ENCODE measurements around the gene SLC15A3. TPM values are rescaled to one million over a fixed set of nuclear protein-coding genes. Genes with fewer than 3 reads are reported as not detected.

The SLC15A3 gene
- total RNA-seq, 1 experiment from 2014 or later, result 10.2 TPM

DNA sequence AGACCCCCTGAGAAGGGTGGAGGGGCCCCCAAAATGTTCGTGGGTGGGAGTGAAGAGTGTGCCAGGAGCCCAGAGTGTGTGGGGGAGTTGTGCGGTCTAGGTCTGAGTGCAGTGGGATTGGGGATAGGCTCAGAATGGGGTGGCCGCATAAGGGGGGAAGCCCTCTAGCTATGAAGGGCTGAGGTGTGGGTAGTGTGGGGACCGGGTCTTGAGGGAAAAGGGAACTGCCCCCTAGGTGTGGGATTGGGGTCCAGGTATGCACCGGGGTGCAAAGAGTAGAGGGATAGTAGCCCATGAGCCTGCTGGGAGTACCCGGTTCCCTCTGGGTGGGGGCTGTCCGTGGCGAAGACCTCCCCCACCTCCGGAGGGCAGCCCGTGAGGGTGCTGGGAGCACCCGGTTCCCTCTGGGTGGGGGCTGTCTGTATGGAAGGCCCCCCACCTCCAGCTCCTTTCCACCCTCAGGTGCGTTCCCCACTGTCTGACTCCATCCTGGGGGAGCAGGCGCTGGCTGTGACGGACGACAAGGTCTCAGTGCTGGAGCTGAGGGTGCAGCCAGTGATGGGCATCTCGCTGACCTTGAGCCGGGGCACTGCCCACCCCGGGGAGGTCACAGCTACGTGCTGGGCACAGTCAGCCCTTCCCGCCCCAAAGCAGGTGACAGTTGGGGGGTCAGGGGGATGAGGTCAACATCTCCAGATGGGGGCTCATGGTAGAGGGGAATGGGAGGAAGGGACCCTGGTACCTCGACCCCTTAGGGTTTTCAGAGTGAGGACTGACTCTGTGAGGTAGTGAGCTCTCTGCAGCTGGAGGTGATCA, 17.0 kb downstream of the SLC15A3 start:
- ChIA-PET CTCF (no interaction called here), POLR2A (no interaction called here)
- no peak for TF ChIP-seq GTF2I (CRISPR knock-in tag; conservative IDR thresholded peaks at IDR 0.05)
- TF ChIP-seq, protein P1, sequence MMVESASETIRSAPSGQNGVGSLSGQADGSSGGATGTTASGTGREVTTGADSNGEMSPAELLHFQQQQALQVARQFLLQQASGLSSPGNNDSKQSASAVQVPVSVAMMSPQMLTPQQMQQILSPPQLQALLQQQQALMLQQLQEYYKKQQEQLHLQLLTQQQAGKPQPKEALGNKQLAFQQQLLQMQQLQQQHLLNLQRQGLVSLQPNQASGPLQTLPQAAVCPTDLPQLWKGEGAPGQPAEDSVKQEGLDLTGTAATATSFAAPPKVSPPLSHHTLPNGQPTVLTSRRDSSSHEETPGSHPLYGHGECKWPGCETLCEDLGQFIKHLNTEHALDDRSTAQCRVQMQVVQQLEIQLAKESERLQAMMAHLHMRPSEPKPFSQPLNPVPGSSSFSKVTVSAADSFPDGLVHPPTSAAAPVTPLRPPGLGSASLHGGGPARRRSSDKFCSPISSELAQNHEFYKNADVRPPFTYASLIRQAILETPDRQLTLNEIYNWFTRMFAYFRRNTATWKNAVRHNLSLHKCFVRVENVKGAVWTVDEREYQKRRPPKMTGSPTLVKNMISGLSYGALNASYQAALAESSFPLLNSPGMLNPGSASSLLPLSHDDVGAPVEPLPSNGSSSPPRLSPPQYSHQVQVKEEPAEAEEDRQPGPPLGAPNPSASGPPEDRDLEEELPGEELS (CRISPR knock-in tag; IDR thresholded peaks at IDR 0.05), result no peak
- TF ChIP-seq, protein P2, sequence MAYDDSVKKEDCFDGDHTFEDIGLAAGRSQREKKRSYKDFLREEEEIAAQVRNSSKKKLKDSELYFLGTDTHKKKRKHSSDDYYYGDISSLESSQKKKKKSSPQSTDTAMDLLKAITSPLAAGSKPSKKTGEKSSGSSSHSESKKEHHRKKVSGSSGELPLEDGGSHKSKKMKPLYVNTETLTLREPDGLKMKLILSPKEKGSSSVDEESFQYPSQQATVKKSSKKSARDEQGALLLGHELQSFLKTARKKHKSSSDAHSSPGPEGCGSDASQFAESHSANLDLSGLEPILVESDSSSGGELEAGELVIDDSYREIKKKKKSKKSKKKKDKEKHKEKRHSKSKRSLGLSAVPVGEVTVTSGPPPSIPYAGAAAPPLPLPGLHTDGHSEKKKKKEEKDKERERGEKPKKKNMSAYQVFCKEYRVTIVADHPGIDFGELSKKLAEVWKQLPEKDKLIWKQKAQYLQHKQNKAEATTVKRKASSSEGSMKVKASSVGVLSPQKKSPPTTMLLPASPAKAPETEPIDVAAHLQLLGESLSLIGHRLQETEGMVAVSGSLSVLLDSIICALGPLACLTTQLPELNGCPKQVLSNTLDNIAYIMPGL (CRISPR knock-in tag; IDR thresholded peaks at IDR 0.05), result no peak
- no peak for TF ChIP-seq ZNF232 (CRISPR knock-in tag; IDR thresholded peaks at IDR 0.05)
- TF ChIP-seq ZNF671 (CRISPR knock-in tag; IDR thresholded peaks at IDR 0.05), result no peak
- TF ChIP-seq, protein P3, sequence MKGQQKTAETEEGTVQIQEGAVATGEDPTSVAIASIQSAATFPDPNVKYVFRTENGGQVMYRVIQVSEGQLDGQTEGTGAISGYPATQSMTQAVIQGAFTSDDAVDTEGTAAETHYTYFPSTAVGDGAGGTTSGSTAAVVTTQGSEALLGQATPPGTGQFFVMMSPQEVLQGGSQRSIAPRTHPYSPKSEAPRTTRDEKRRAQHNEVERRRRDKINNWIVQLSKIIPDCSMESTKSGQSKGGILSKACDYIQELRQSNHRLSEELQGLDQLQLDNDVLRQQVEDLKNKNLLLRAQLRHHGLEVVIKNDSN (CRISPR knock-in tag; IDR thresholded peaks at IDR 0.05), result no peak
- no peak for TF ChIP-seq GABPB1 (CRISPR knock-in tag; IDR thresholded peaks at IDR 0.05)
- TF ChIP-seq JUN (CRISPR knock-in tag; IDR thresholded peaks at IDR 0.05), result no peak
- no peak for TF ChIP-seq SOX15 (CRISPR knock-in tag; IDR thresholded peaks at IDR 0.05)
- TF ChIP-seq TCF7 (CRISPR knock-in tag; IDR thresholded peaks at IDR 0.05; ENCODE audit: low read depth), result no peak
- TF ChIP-seq, protein P4, sequence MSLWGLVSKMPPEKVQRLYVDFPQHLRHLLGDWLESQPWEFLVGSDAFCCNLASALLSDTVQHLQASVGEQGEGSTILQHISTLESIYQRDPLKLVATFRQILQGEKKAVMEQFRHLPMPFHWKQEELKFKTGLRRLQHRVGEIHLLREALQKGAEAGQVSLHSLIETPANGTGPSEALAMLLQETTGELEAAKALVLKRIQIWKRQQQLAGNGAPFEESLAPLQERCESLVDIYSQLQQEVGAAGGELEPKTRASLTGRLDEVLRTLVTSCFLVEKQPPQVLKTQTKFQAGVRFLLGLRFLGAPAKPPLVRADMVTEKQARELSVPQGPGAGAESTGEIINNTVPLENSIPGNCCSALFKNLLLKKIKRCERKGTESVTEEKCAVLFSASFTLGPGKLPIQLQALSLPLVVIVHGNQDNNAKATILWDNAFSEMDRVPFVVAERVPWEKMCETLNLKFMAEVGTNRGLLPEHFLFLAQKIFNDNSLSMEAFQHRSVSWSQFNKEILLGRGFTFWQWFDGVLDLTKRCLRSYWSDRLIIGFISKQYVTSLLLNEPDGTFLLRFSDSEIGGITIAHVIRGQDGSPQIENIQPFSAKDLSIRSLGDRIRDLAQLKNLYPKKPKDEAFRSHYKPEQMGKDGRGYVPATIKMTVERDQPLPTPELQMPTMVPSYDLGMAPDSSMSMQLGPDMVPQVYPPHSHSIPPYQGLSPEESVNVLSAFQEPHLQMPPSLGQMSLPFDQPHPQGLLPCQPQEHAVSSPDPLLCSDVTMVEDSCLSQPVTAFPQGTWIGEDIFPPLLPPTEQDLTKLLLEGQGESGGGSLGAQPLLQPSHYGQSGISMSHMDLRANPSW (CRISPR knock-in tag; conservative IDR thresholded peaks at IDR 0.05; ENCODE audit: low read depth), result no peak
- TF ChIP-seq, protein P5, sequence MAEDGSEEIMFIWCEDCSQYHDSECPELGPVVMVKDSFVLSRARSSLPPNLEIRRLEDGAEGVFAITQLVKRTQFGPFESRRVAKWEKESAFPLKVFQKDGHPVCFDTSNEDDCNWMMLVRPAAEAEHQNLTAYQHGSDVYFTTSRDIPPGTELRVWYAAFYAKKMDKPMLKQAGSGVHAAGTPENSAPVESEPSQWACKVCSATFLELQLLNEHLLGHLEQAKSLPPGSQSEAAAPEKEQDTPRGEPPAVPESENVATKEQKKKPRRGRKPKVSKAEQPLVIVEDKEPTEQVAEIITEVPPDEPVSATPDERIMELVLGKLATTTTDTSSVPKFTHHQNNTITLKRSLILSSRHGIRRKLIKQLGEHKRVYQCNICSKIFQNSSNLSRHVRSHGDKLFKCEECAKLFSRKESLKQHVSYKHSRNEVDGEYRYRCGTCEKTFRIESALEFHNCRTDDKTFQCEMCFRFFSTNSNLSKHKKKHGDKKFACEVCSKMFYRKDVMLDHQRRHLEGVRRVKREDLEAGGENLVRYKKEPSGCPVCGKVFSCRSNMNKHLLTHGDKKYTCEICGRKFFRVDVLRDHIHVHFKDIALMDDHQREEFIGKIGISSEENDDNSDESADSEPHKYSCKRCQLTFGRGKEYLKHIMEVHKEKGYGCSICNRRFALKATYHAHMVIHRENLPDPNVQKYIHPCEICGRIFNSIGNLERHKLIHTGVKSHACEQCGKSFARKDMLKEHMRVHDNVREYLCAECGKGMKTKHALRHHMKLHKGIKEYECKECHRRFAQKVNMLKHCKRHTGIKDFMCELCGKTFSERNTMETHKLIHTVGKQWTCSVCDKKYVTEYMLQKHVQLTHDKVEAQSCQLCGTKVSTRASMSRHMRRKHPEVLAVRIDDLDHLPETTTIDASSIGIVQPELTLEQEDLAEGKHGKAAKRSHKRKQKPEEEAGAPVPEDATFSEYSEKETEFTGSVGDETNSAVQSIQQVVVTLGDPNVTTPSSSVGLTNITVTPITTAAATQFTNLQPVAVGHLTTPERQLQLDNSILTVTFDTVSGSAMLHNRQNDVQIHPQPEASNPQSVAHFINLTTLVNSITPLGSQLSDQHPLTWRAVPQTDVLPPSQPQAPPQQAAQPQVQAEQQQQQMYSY (CRISPR knock-in tag; IDR thresholded peaks at IDR 0.05), result no peak
- TF ChIP-seq, protein P6, sequence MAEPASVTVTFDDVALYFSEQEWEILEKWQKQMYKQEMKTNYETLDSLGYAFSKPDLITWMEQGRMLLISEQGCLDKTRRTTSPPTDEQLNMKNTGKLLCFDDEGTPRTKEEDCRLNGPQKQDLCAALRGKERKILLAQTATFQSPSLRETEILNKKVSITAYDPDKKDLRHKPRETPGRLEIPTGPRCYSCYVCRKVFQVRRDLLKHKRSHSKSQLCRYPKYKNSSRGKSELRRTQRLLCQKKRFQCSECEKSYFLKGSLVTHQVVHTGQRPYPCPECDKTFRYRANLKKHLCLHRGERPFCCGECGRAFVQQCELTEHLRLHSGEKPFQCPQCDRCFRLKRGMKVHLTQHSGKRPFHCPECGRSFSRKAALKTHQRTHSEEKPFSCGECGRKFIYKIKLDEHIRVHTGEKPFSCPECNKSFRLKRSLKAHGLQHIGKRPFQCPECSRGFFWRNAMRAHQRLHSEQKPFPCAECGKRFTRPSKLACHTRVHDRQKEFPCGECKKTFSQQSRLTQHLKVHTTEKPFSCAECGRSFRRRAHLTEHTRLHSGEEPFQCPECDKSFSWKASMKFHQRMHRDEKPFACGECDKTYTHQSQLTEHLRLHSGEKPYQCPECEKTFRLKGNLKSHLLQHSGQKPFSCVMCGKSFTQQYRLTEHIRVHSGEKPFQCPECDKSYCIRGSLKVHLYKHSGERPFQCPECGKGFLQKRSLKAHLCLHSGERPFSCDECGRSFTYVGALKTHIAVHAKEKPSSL (CRISPR knock-in tag; conservative IDR thresholded peaks at IDR 0.05), result no peak
- Mint-ChIP-seq H3K4me1 (no peaks in the 10 kb centered on the region), H3K9me3 (no peaks in the 10 kb centered on the region), H3K27me3 (ENCODE audit: low read depth) (no peaks in the 10 kb centered on the region), H3K27ac (no peak overlapping the region), H3K4me3 (no peak overlapping the region), H3K36me3 (peaks cover 14% of the 10 kb centered on the region)
- ATAC-seq (no peak), DNase-seq (ENCODE audit: low spot score) (no peak)
